ENCODE data around the gene COPS9.

DNA sequence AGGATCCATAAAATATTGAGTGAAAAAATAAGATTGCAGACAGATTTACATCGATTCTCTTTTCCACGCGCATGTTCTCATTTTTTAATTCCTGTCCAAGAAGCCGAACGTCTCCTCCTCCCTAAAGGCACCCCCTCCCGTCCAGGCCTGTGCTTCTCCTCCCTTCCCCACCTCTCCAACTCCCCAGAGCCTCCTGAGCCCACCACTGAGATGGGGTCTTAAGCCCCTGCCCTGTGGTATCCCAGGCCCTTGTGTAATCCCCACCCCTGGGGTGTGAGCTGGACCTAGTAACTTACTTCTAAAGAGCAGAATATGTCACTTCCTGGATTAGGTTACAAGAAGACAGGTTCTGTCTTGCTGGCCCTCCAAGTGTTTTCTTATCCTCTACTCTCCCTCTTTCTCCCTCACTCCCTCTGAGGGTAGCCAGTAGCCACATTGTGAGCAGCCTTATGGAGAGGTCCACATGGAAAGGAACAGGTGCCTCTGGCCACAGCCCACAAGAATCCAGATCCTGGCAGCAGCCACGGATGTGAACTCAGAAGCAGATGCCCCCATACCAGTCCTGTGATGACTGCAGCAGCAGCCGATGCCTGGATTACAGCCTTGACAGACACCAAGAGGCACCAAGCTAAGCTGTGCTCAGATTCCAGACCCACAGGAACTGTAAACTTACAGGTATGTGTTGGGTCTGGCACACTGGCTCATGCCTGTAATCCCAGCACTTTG is 44.0 kb upstream of the COPS9 start:
- TF ChIP-seq CTCF (conservative IDR thresholded peaks at IDR 0.05) = no peak
- TF ChIP-seq EZH2 (IDR thresholded peaks at IDR 0.05; ENCODE audit: low read depth) = no peak
